OCI-LY1 (cell line): ENCODE results near the gene RABGEF1.
"Not testable (repeated sequence)": the region's sequence is repeated elsewhere in the genome, so short reads cannot be mapped to it uniquely, and the experiment has no call there.

Experiments
- CTCF ChIP-seq: fragments of 200-600 bp; sonication (generic), shearing (Covaris generic); IDR thresholded peaks from 2 replicates; pipeline ENCODE4 v1.5.1; 2017; ENCODE audit warnings: mild to moderate bottlenecking, antibody characterized with exemption, low read length, moderate library complexity, mixed read lengths
- EZH2 ChIP-seq: fragments of 200-600 bp; sonication (generic), shearing (Covaris generic); IDR thresholded peaks from 2 replicates; pipeline ENCODE4 v1.8.0; 2017; ENCODE audit warnings: borderline replicate concordance, mixed run types, mild to moderate bottlenecking, antibody characterized with exemption, low read length, moderate library complexity, mixed read lengths

GRCh38 chr7:66846096-66846445 lies 105.5 kb downstream of the RABGEF1 start:
- TF ChIP-seq CTCF, EZH2: not testable (repeated sequence)
